ENCODE data around the gene ARIH1. TPM values are rescaled to one million over a fixed set of nuclear protein-coding genes. Genes with fewer than 3 reads are reported as not detected.
A peak's percentile ranks its signal among the peaks of the same experiment; 100 is the strongest.
"Not testable (repeated sequence)": the region's sequence is repeated elsewhere in the genome, so short reads cannot be mapped to it uniquely, and the experiment has no call there.

Gene ARIH1
- polyA plus RNA-seq, 3 donors, result 189 to 194 (median 193) TPM

GRCh38 chr15:72579814-72580213 lies 105.7 kb downstream of the ARIH1 start:
- DNase-seq (ENCODE audit: extremely low read depth in 1 of 11, low read depth in 9 of 11, low spot score in 4 of 11), result no peak

- no peak for DNase-seq (ENCODE audit: extremely low read depth in 1 of 11, low read depth in 9 of 11, low spot score in 4 of 11)
Measured at GRCh38 chr15:72584006-72584405, 109.9 kb downstream of the ARIH1 start.

- DNase-seq (ENCODE audit: extremely low read depth in 1 of 11, low read depth in 9 of 11, low spot score in 4 of 11), result no peak
Measured at GRCh38 chr15:72585025-72585424, 110.9 kb downstream of the ARIH1 start.

- DNase-seq (ENCODE audit: extremely low read depth in 1 of 11, low read depth in 9 of 11, low spot score in 4 of 11), result no peak
Measured at GRCh38 chr15:72585476-72586058, 111.4 kb downstream of the ARIH1 start.

- no peak for DNase-seq (ENCODE audit: extremely low read depth in 1 of 11, low read depth in 9 of 11, low spot score in 4 of 11)
Measured at GRCh38 chr15:72588096-72588495, 114.0 kb downstream of the ARIH1 start.

- DNase-seq (ENCODE audit: extremely low read depth in 1 of 11, low read depth in 9 of 11, low spot score in 4 of 11), result no peak
Measured at GRCh38 chr15:72590427-72590826, 116.3 kb downstream of the ARIH1 start.

- DNase-seq (ENCODE audit: extremely low read depth in 1 of 11, low read depth in 9 of 11, low spot score in 4 of 11), result no peak
Measured at GRCh38 chr15:72591361-72591760, 117.2 kb downstream of the ARIH1 start.

- DNase-seq (ENCODE audit: extremely low read depth in 1 of 11, low read depth in 9 of 11, low spot score in 4 of 11), result no peak
Measured at GRCh38 chr15:72592097-72592496, 118.0 kb downstream of the ARIH1 start.

GRCh38 chr15:72592676-72593075 lies 118.5 kb downstream of the ARIH1 start:
- DNase-seq (ENCODE audit: extremely low read depth in 1 of 11, low read depth in 9 of 11, low spot score in 4 of 11), result no peak

GRCh38 chr15:72593838-72594237 lies 119.7 kb downstream of the ARIH1 start:
- no peak for DNase-seq (ENCODE audit: extremely low read depth in 1 of 11, low read depth in 9 of 11, low spot score in 4 of 11)

- DNase-seq (ENCODE audit: extremely low read depth in 1 of 11, low read depth in 9 of 11, low spot score in 4 of 11), result peak in 10 of 11 donors; percentile 13 to 43 (median 28)
Measured at GRCh38 chr15:72599855-72600464, 125.8 kb downstream of the ARIH1 start.

GRCh38 chr15:72604794-72605193 lies 130.7 kb downstream of the ARIH1 start:
- no peak for DNase-seq (ENCODE audit: extremely low read depth in 1 of 11, low read depth in 9 of 11, low spot score in 4 of 11)

- not testable (repeated sequence) for DNase-seq (ENCODE audit: extremely low read depth in 1 of 11, low read depth in 9 of 11, low spot score in 4 of 11)
Measured at GRCh38 chr15:72608084-72608483, 134.0 kb downstream of the ARIH1 start.

- no peak for DNase-seq (ENCODE audit: extremely low read depth in 1 of 11, low read depth in 9 of 11, low spot score in 4 of 11)
Measured at GRCh38 chr15:72609862-72610261, 135.7 kb downstream of the ARIH1 start.

- not testable (repeated sequence) for DNase-seq (ENCODE audit: extremely low read depth in 1 of 11, low read depth in 9 of 11, low spot score in 4 of 11)
Measured at GRCh38 chr15:72612324-72612723, 138.2 kb downstream of the ARIH1 start.

GRCh38 chr15:72614810-72615532 lies 140.8 kb downstream of the ARIH1 start:
- DNase-seq (ENCODE audit: extremely low read depth in 1 of 11, low read depth in 9 of 11, low spot score in 4 of 11), result no peak

GRCh38 chr15:72615533-72616233 lies 141.6 kb downstream of the ARIH1 start:
- not testable (repeated sequence) for DNase-seq (ENCODE audit: extremely low read depth in 1 of 11, low read depth in 9 of 11, low spot score in 4 of 11)

- DNase-seq (ENCODE audit: extremely low read depth in 1 of 11, low read depth in 9 of 11, low spot score in 4 of 11), result no peak
Measured at GRCh38 chr15:72616491-72617210, 142.5 kb downstream of the ARIH1 start.

GRCh38 chr15:72623854-72624253 lies 149.7 kb downstream of the ARIH1 start:
- DNase-seq (ENCODE audit: extremely low read depth in 1 of 11, low read depth in 9 of 11, low spot score in 4 of 11), result not testable (repeated sequence)

Measured in renal cortex interstitium (tissue), 11 donors.